GM12878 (cell line): ENCODE results near the gene MYBBP1A. TPM values are rescaled to one million over a fixed set of nuclear protein-coding genes. Genes with fewer than 3 reads are reported as not detected.

ENCODE experiments used
- ATAC-seq: fragments of 200-7000 bp; cut with Tn5 transposase; 3 replicates; pipeline ENCODE4 v1.9.1; 2020; ENCODE audit warnings: mild to moderate bottlenecking, moderate library complexity
- BruUV-seq: library from RNA; stranded (reverse); fragments of 400-500 nt; replicated peaks from 2 replicates; lab custom pipeline; 2021; lab: Mats Ljungman, UMichigan
- CTCF ChIA-PET: fragments of 300-600 bp; sonication (Branson Sonifier 250); formaldehyde crosslinking; extraction: SDS; loops from one replicate; lab custom pipeline; 2021; ENCODE audit warnings: inconsistent platforms; lab: Yijun Ruan, JAX
- POLR2A ChIA-PET: fragments of 350-600 bp; formaldehyde crosslinking; extraction: SDS; loops from one replicate; lab custom pipeline; 2021; ENCODE audit warnings: inconsistent platforms; lab: Charles Lee
- RAD21 ChIA-PET: fragments of 300-600 bp; sonication (Branson Sonifier 250); formaldehyde crosslinking; loops from one replicate; lab custom pipeline; 2023; ENCODE audit warnings: antibody characterized with exemption; ENCODE audit not compliant: unreplicated experiment; lab: Charles Lee
- SMC1A ChIA-PET: fragments of 300-600 bp; sonication (Branson Sonifier 250); formaldehyde crosslinking; loops from one replicate; lab custom pipeline; 2023; ENCODE audit not compliant: unreplicated experiment, uncharacterized antibody; lab: Charles Lee
- DNase-seq: peaks from one replicate; pipeline ENCODE4 v3.0.0-alpha.2; 2011; ENCODE audit warnings: low read depth, low spot score
- FAIRE-seq: peaks from 3 replicates; lab custom pipeline; 2011; peaks lifted over from hg19 to GRCh38; lab: Jason Lieb, UNC
- H2AFZ ChIP-seq: 2 replicates; pipeline ENCODE4 v1.6.0; 2011; ENCODE audit warnings: low read depth, low read length, control low read depth; ENCODE audit not compliant: control insufficient read depth
- H3K27ac ChIP-seq: 2 replicates; pipeline ENCODE4 v1.5.1; 2011; ENCODE audit warnings: control low read depth; ENCODE audit not compliant: control insufficient read depth, insufficient read depth
- H3K27me3 ChIP-seq, 2 experiments: replicated peaks in 1 of 2; 2 replicates each; pipeline versions ENCODE4 v1.6.0 to v1.6.1; 2011; ENCODE audit warnings: low read length in 1 of 2; ENCODE audit not compliant: control insufficient read depth in 2 of 2, insufficient read depth in 2 of 2
- H3K36me3 ChIP-seq, 2 experiments: 2 replicates each; pipeline ENCODE4 v1.5.1; 2011; ENCODE audit warnings: low read length in 1 of 2; ENCODE audit not compliant: control insufficient read depth in 2 of 2, insufficient read depth in 2 of 2
- H3K4me1 ChIP-seq: 2 replicates; pipeline ENCODE4 v1.6.1; 2011; ENCODE audit warnings: mild to moderate bottlenecking, low read length, moderate library complexity, mixed read lengths; ENCODE audit not compliant: control insufficient read depth, insufficient read depth
- H3K4me2 ChIP-seq: 2 replicates; pipeline ENCODE4 v1.6.0; 2011; ENCODE audit warnings: control low read depth; ENCODE audit not compliant: control insufficient read depth, insufficient read depth
- H3K4me3 ChIP-seq: fragments of 200-600 bp; sonication (generic); 2 replicates; pipeline ENCODE4 v1.5.1; 2016
- H3K79me2 ChIP-seq: 2 replicates; pipeline ENCODE4 v1.6.0; 2011; ENCODE audit warnings: low read length; ENCODE audit not compliant: control insufficient read depth, insufficient read depth
- H3K9ac ChIP-seq: 2 replicates; pipeline ENCODE4 v1.8.0; 2011; ENCODE audit warnings: low read length, control low read depth, mixed read lengths; ENCODE audit not compliant: control insufficient read depth, insufficient read depth
- H3K9me3 ChIP-seq: replicated peaks from 3 replicates; pipeline ENCODE4 v1.5.1; 2011; ENCODE audit warnings: mild to moderate bottlenecking, low read length; ENCODE audit not compliant: control insufficient read depth, insufficient read depth
- H4K20me1 ChIP-seq: 2 replicates; pipeline ENCODE4 v1.6.0; 2011; ENCODE audit not compliant: control insufficient read depth, insufficient read depth
- HCFC1 ChIP-seq: fragments of 150-350 bp; IDR thresholded peaks from 2 replicates; pipeline ENCODE4 v1.6.1; 2014; ENCODE audit warnings: low read length
- NR2C2 ChIP-seq: IDR thresholded peaks from 2 replicates; pipeline ENCODE4 v1.6.1; 2011; ENCODE audit warnings: borderline replicate concordance, low read depth; ENCODE audit not compliant: control insufficient read depth, insufficient read length
- POLR2AphosphoS2 ChIP-seq: IDR thresholded peaks from 2 replicates; pipeline ENCODE4 v1.6.1; 2011; ENCODE audit warnings: low read depth, mild to moderate bottlenecking, low read length, improper control_type of control experiment, moderate library complexity
- RELA ChIP-seq: fragments of 450-650 bp; IDR thresholded peaks from 2 replicates; pipeline ENCODE4 v1.8.0; 2014; ENCODE audit warnings: borderline replicate concordance; ENCODE audit not compliant: partially characterized antibody
- WGBS: methylation state at CpG from one replicate; pipeline ENCODE4 v1.1.6; 2016; ENCODE audit warnings: low lambda C conversion rate; ENCODE audit not compliant: insufficient replicate concordance, insufficient coverage; ENCODE audit errors: missing lambda C conversion rate; 5-methylcytosine and 5-hydroxymethylcytosine counted together
- in situ Hi-C: fragments of 300-500 bp; cut with MboI; formaldehyde crosslinking; loops from 9 replicates; pipeline ENCODE4 v1.14.3; 2018; ENCODE audit warnings: mixed read lengths
- intact Hi-C: fragments of 100-400 bp; cut with micrococcal nuclease; formaldehyde crosslinking; loops from one replicate; pipeline ENCODE4 v1.14.2; 2022; ENCODE audit not compliant: unreplicated experiment
- polyA plus RNA-seq, 11 experiments: library from polyadenylated mRNA; depleted of rRNA in 4 of 11; unstranded in 6 of 11; stranded (reverse) in 5 of 11; fragments of >200 nt; fragmentation: Nextera tagmentation in 4 of 11; fragmentation: Illumina TruSeq in 1 of 11; extraction: Ambion mirVana in 4 of 11; extraction: Trizol in 1 of 11; gene quantifications; 1 replicate in 1 of 11; 2 replicates in 10 of 11; pipeline versions ENCODE4 v1.2.1 to v1.2.3, GENCODE V29; 2011 to 2016; ENCODE audit warnings: inconsistent platforms in 2 of 11, missing spikeins in 2 of 11, low read depth in 1 of 11
- total RNA-seq, 4 experiments: library from RNA; depleted of rRNA in 3 of 4; stranded (reverse); fragments of >200 nt in 3 of 4; fragmentation: Illumina TruSeq in 1 of 4; extraction: Trizol in 1 of 4; gene quantifications; 2 replicates each; pipeline versions ENCODE4 v1.2.1 to v1.2.3, GENCODE V29; 2013 to 2021
- TF ChIP-seq, protein P1 (sequence below): fragments of 450-650 bp; IDR thresholded peaks from 2 replicates; pipeline ENCODE4 v1.6.1; 2017; ENCODE audit warnings: mild to moderate bottlenecking, moderate library complexity

The MYBBP1A gene
- total and polyA plus RNA-seq, 10 of the 15 experiments (the other 5 are each of a cell fraction or from before 2014, with no cell fraction given), result 2.5 to 121 (median 71.6) TPM

DNA sequence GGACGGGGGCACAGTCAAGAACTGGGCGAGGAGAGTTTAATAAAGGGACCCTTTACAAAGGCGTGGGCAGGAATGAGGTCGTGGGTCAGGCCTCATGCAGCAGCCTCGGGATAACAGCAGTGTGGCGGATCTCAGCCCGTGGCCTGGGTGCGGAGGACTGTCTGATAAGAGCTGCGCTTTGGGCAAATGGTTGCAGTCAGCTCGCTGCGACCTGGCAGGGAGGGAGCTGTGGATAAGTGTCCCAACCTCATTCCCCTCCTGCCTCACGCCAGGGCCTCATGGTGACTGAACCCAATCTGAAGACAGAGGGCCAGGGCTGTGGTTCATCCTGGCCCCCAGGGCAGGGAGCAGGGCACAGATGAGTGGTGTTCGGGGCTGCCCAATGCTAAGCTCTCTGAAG is 42.8 kb upstream of the MYBBP1A start:
- Histone ChIP-seq H3K27me3 (no peaks in the 10 kb centered on the region; a peak in 3 of 4 replicates), H3K9me3 (no peaks in the 10 kb centered on the region), H3K79me2 (no peaks in the 10 kb centered on the region), H2AFZ (no peak overlapping the region), H3K27ac (no peak overlapping the region), H3K4me1 (no peaks in the 10 kb centered on the region), H3K4me2 (no peak overlapping the region), H3K9ac (no peak overlapping the region), H3K36me3 (no peaks in the 10 kb centered on the region), H3K4me3 (no peak overlapping the region), H4K20me1 (no peaks in the 10 kb centered on the region)
- ChIA-PET SMC1A (interaction anchor here (1.4 kb wide), 1 partner anchor 31 kb away, joined by 3 read pairs; no protein-coding TSS in a partner anchor), CTCF (interaction anchor here (0.5 to 3.2 kb wide), 2 partner anchors 31 to 267 kb away, joined by 3 to 10 read pairs; no protein-coding TSS in a partner anchor), POLR2A (no interaction called here), RAD21 (no interaction called here)
- FAIRE-seq (no peak), ATAC-seq (no peak), DNase-seq (no peak)
- in situ Hi-C loops (no loop called here), intact Hi-C loops (no loop called here)
- no TSS peak for BruUV-seq
- 43% methylated on average over 13 of the region's 13 CpGs for WGBS
- TF ChIP-seq NR2C2 (no peak), POLR2AphosphoS2 (no peak), RELA (no peak), HCFC1 (no peak)
- TF ChIP-seq, protein P1, sequence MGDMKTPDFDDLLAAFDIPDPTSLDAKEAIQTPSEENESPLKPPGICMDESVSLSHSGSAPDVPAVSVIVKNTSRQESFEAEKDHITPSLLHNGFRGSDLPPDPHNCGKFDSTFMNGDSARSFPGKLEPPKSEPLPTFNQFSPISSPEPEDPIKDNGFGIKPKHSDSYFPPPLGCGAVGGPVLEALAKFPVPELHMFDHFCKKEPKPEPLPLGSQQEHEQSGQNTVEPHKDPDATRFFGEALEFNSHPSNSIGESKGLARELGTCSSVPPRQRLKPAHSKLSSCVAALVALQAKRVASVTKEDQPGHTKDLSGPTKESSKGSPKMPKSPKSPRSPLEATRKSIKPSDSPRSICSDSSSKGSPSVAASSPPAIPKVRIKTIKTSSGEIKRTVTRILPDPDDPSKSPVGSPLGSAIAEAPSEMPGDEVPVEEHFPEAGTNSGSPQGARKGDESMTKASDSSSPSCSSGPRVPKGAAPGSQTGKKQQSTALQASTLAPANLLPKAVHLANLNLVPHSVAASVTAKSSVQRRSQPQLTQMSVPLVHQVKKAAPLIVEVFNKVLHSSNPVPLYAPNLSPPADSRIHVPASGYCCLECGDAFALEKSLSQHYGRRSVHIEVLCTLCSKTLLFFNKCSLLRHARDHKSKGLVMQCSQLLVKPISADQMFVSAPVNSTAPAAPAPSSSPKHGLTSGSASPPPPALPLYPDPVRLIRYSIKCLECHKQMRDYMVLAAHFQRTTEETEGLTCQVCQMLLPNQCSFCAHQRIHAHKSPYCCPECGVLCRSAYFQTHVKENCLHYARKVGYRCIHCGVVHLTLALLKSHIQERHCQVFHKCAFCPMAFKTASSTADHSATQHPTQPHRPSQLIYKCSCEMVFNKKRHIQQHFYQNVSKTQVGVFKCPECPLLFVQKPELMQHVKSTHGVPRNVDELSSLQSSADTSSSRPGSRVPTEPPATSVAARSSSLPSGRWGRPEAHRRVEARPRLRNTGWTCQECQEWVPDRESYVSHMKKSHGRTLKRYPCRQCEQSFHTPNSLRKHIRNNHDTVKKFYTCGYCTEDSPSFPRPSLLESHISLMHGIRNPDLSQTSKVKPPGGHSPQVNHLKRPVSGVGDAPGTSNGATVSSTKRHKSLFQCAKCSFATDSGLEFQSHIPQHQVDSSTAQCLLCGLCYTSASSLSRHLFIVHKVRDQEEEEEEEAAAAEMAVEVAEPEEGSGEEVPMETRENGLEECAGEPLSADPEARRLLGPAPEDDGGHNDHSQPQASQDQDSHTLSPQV, result no peak
